ENCODE data around the gene ADAMTS17.

ADAMTS17 gene

DNA sequence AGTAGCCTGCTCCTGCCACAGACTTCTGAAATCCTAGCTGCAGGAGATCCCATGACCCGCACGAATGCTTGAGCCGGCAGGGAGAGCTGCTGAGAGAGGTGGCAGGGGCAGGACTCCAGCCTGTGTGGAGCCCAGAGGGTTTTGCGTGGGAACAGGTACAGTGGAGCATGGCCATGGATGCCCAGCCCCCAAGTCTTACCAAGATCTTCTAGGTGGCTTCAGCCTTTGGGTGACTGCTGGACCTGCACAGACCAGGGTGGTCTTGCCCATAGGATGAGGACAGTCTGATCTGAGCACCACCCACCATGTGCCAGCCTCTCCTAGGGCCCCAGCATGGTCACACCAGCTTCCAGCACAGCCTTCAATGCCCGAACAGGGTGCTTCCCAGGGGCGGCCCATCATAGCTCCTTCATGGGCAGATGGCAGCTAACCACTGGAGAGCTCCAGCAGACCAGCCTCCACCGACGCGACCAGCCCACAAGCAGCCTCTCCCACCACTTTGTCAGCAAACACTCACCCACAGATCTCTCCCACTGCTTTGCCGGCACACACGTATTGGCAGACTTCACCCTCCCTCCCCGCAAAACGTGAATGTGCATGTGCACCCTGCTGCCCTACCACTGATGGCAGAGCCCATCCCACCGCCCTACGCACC, 56.0 kb downstream of the ADAMTS17 start:
- H3K27ac ChIP-seq = no peak overlapping the region
- no peak for DNase-seq (ENCODE audit: low spot score)
- no peak overlapping the region for H3K4me3 ChIP-seq
- TF ChIP-seq, protein P1, sequence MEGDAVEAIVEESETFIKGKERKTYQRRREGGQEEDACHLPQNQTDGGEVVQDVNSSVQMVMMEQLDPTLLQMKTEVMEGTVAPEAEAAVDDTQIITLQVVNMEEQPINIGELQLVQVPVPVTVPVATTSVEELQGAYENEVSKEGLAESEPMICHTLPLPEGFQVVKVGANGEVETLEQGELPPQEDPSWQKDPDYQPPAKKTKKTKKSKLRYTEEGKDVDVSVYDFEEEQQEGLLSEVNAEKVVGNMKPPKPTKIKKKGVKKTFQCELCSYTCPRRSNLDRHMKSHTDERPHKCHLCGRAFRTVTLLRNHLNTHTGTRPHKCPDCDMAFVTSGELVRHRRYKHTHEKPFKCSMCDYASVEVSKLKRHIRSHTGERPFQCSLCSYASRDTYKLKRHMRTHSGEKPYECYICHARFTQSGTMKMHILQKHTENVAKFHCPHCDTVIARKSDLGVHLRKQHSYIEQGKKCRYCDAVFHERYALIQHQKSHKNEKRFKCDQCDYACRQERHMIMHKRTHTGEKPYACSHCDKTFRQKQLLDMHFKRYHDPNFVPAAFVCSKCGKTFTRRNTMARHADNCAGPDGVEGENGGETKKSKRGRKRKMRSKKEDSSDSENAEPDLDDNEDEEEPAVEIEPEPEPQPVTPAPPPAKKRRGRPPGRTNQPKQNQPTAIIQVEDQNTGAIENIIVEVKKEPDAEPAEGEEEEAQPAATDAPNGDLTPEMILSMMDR (IDR thresholded peaks at IDR 0.05) = no peak

DNA sequence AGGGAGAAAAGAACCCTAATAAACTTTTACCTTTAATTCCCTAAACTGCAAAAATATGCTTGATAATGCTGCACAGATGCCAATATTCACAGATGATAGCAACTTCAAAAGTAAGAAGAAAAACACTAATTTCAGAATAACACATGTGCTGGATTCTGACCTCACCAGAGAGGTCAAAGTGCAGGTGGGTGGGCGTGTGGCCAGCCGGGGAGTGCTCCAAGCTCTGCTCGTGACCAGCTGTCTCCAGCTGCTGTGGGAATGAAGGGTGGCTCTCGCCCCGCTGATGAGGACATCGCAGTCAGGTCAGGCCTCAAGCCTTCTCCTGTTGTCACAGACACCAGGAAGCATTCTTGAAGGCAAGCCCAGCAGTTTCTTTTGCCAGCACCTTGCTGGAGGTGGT, 57.1 kb downstream of the ADAMTS17 start:
- TF ChIP-seq, protein P1 (IDR thresholded peaks at IDR 0.05) = no peak
- Histone ChIP-seq H3K27ac (no peak overlapping the region), H3K4me3 (no peak overlapping the region)
- no peak for DNase-seq (ENCODE audit: low spot score)

DNA sequence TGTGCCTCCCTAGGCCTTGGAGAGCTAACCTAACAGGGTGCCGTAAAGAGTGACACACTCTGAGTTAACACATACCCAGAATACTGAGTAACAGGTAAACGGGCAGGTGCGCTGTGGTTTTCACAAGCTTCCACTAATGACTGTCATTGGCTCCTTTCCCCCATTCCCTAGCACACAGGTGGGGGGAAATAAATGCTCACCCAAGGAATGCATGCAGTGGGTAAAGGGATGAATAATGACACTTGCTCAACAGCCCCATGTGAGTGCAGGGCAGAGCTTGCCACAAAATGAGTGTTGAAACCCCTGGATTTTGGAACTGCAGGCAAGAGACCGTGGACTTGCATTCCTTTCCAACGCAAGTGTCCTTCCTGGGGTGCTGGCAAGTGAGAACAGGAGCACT, 57.6 kb downstream of the ADAMTS17 start:
- no peak overlapping the region for H3K27ac ChIP-seq
- no peak for DNase-seq (ENCODE audit: low spot score)
- no peak overlapping the region for H3K4me3 ChIP-seq
- TF ChIP-seq, protein P1 (IDR thresholded peaks at IDR 0.05) = no peak

DNA sequence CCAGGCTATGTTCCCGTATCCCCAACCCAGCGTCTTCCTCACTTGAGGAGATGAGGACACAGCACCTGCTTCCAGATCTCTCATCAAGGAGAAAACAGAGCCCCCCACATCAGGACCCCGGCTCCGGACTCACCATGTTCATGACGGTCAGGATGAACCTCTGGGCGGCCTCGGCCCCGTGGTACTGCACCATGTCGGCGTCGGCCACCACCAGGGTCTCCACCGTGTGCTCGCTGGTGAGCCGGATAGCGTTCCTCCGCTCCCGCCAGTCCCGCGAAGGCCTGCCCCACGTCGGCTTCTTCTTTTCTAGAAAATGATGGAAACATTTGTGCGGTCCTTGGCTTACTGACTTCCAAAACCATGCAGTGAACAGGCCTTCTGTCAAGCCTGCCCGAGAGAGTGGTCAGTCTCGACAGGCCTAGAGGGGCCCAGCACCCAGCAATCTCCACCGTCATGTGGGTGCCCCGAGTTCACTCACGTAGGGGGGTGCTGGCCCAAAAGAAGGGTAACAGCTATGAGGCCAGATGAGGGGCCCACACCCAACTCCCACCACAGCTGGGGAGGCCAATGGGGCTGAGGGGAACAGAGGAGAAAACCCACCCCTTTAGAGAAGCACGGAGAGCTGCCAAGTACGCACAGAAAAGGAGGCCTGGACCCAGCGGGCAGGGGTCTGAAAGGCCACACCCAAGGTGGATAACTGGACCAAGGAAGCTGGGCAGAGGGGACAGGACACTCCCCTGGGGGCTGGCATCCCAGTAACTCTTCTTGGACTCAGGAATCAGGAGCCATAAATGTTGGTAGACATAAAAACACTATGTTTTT, 60.5 kb downstream of the ADAMTS17 start:
- DNase-seq (ENCODE audit: low spot score) = no peak
- no peak overlapping the region for H3K27ac ChIP-seq

DNA sequence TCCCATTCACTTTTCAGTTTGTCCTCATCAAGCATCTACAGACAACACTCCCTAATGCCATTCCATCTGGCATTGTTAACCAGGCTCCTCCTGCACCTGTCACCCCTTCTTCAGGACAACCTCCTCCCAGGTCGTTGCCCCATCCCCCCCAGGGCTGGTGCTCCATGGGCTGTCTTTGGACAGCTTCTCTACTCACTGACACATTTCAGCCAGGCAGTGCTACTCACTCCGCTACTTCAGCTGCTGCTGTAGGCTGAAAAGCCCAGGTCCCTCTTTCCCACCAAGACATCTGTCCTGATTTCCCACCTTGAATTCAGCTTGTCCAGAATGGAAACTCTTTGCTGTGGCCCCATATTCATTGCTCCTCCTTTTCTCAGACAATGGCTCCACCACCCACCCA, 61.9 kb downstream of the ADAMTS17 start:
- no peak overlapping the region for H3K4me3 ChIP-seq
- peak overlapping the region in 1 of 2 donors; percentile 34 for H3K27ac ChIP-seq
- DNase-seq (ENCODE audit: low spot score) = no peak
- TF ChIP-seq, protein P1 (IDR thresholded peaks at IDR 0.05) = no peak

More for the DNA sequence above, 60.5 kb downstream of the ADAMTS17 start:
- no peak overlapping the region for H3K4me3 ChIP-seq
- TF ChIP-seq, protein P1 (IDR thresholded peaks at IDR 0.05) = no peak

DNA sequence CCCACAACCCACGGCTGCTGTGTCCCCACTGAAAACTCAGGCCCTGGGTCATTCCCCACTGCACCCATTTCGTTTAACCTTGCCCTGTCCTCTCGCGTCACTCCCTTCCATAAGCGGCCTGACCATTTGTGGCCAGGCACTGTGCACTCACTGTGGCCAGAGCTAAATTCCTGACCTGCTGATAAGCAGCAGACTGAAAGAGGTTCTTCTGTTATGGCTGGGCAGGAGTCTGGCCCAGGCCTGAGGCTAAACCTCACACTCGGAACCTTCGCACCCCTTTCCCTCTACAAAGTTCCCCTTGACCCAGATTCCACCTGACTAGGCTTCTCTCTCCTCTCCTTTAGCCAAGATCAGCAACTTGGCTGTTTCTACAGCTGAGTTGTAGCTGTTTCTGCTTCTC, 62.3 kb downstream of the ADAMTS17 start:
- TF ChIP-seq, protein P1 (IDR thresholded peaks at IDR 0.05) = no peak
- Histone ChIP-seq H3K4me3 (no peak overlapping the region), H3K27ac (peak overlapping the region in 1 of 2 donors; percentile 34)
- DNase-seq (ENCODE audit: low spot score) = no peak
